HCT116 (cell line): ENCODE measurements around the gene FIZ1. TPM values are rescaled to one million over a fixed set of nuclear protein-coding genes. Genes with fewer than 3 reads are reported as not detected.
"Not testable (repeated sequence)": the region's sequence is repeated elsewhere in the genome, so short reads cannot be mapped to it uniquely, and the experiment has no call there.

ENCODE experiments used
- ATAC-seq: fragments of 200-7000 bp; cut with Tn5 transposase; 2 replicates; pipeline ENCODE4 v1.9.1; 2020; ENCODE audit warnings: mild to moderate bottlenecking, moderate library complexity
- BruUV-seq: library from RNA; stranded (reverse); fragments of 400-500 nt; replicated peaks from 2 replicates; lab custom pipeline; 2021; lab: Mats Ljungman, UMichigan
- CTCF ChIA-PET: fragments of 300-600 bp; sonication (Branson Sonifier 250); formaldehyde crosslinking; loops from one replicate; lab custom pipeline; 2021; ENCODE audit warnings: antibody characterized with exemption; lab: Charles Lee
- POLR2A ChIA-PET: fragments of 300-600, 350-600 bp; sonication (Branson Sonifier 250); formaldehyde crosslinking; loops from one replicate; lab custom pipeline; 2021; ENCODE audit warnings: antibody characterized with exemption; lab: Charles Lee
- RAD21 ChIA-PET, 2 experiments: fragments of 300-600 bp; sonication (Branson Sonifier 250); formaldehyde crosslinking; loops; one replicate each; lab custom pipeline; 2023; ENCODE audit warnings: low total read pairs in 2 of 2; ENCODE audit not compliant: uncharacterized antibody in 2 of 2, unreplicated experiment in 2 of 2, low non-redundant PET in 1 of 2; lab: Charles Lee
- DNase-seq: peaks from one replicate; pipeline ENCODE4 v3.0.0-alpha.2; 2010; ENCODE audit warnings: low read depth, low spot score
- H2AFZ ChIP-seq: fragments of 200-600 bp; shearing (Covaris generic), sonication (generic); 2 replicates; pipeline ENCODE4 v1.6.1; 2017; ENCODE audit warnings: low read depth, mixed run types, mixed read lengths, antibody characterized with exemption, low read length; ENCODE audit not compliant: poor library complexity, severe bottlenecking
- H3K27ac ChIP-seq: 2 replicates; pipeline ENCODE4 v1.5.1; 2012; ENCODE audit warnings: low read depth, low read length
- H3K27me3 ChIP-seq: fragments of 200-600 bp; sonication (generic); 2 replicates; pipeline ENCODE4 v1.6.1; 2016; ENCODE audit warnings: mixed run types, low read length, mixed read lengths; ENCODE audit not compliant: insufficient read depth
- H3K36me3 ChIP-seq, 2 experiments: fragments of 200-500 bp in 1 of 2; fragments of 200-600 bp in 1 of 2; sonication (Bioruptor generic) in 1 of 2; sonication (generic) in 1 of 2; 2 replicates each; pipeline versions ENCODE4 v1.5.1 to v1.6.1; 2014 to 2016; ENCODE audit warnings: low read length in 2 of 2, inconsistent platforms in 1 of 2, mixed read lengths in 1 of 2, mixed run types in 1 of 2; ENCODE audit not compliant: insufficient read depth in 2 of 2, control insufficient read depth in 1 of 2
- H3K4me1 ChIP-seq, 2 experiments: fragments of 200-600 bp in 1 of 2; sonication (generic) in 1 of 2; 2 replicates each; pipeline versions ENCODE4 v1.5.1 to v1.6.1; 2012 to 2017; ENCODE audit warnings: low read length in 2 of 2, inconsistent platforms in 1 of 2, mild to moderate bottlenecking in 1 of 2, mixed read lengths in 1 of 2, mixed run types in 1 of 2, moderate library complexity in 1 of 2; ENCODE audit not compliant: insufficient read depth in 2 of 2, control insufficient read depth in 1 of 2
- H3K4me2 ChIP-seq: fragments of 200-600 bp; sonication (generic); 2 replicates; pipeline ENCODE4 v1.6.1; 2017; ENCODE audit warnings: mixed run types, low read length, mixed read lengths
- H3K4me3 ChIP-seq, 2 experiments: fragments of 200-600 bp in 1 of 2; sonication (generic) in 1 of 2; replicated peaks in 1 of 2; 2 replicates each; pipeline ENCODE4 v1.5.1; 2011 to 2016; ENCODE audit warnings: low read length in 2 of 2, control low read depth in 1 of 2, low read depth in 1 of 2, mild to moderate bottlenecking in 1 of 2, mixed read lengths in 1 of 2, mixed run types in 1 of 2
- H3K79me2 ChIP-seq: fragments of 200-600 bp; sonication (generic); 2 replicates; pipeline ENCODE4 v1.6.1; 2017; ENCODE audit warnings: mild to moderate bottlenecking, mixed run types, low read length, moderate library complexity, mixed read lengths; ENCODE audit not compliant: insufficient read depth
- H3K9ac ChIP-seq: fragments of 200-600 bp; sonication (generic); 2 replicates; pipeline ENCODE4 v1.6.1; 2016; ENCODE audit warnings: low read length, mixed read lengths
- H3K9me2 ChIP-seq: fragments of 200-600 bp; sonication (generic), shearing (Covaris generic); 2 replicates; pipeline ENCODE4 v1.6.1; 2017; ENCODE audit warnings: mixed run types, mild to moderate bottlenecking, moderate library complexity; ENCODE audit not compliant: insufficient read depth
- H3K9me3 ChIP-seq, 2 experiments: fragments of 200-500 bp in 1 of 2; fragments of 200-600 bp in 1 of 2; sonication (Bioruptor generic) in 1 of 2; sonication (generic) in 1 of 2; 2 replicates each; pipeline ENCODE4 v1.6.1; 2014 to 2017; ENCODE audit warnings: low read length in 2 of 2, mixed read lengths in 2 of 2, inconsistent platforms in 1 of 2, low read depth in 1 of 2, mild to moderate bottlenecking in 1 of 2, mixed run types in 1 of 2, moderate library complexity in 1 of 2; ENCODE audit not compliant: control insufficient read depth in 1 of 2, insufficient read depth in 1 of 2
- H4K20me1 ChIP-seq: fragments of 200-600 bp; sonication (generic), shearing (Covaris generic); 2 replicates; pipeline ENCODE4 v1.6.1; 2017; ENCODE audit warnings: mixed run types, mild to moderate bottlenecking, moderate library complexity; ENCODE audit not compliant: insufficient read depth
- ATF3 ChIP-seq: IDR thresholded peaks from 2 replicates; pipeline ENCODE4 v1.6.1; 2012
- CBX3 ChIP-seq: IDR thresholded peaks from 2 replicates; pipeline ENCODE4 v1.6.1; 2012; ENCODE audit warnings: low read depth
- CTCF ChIP-seq, 3 experiments: fragments of 200-600 bp in 1 of 3; sonication (generic) in 1 of 3; IDR thresholded peaks in 2 of 3; conservative IDR thresholded peaks in 1 of 3; 2 replicates each; pipeline ENCODE4 v1.5.1; 2012 to 2017; ENCODE audit warnings: low read depth in 2 of 3, low read length in 2 of 3, antibody characterized with exemption in 1 of 3, borderline replicate concordance in 1 of 3, control low read depth in 1 of 3, mild to moderate bottlenecking in 1 of 3, mixed read lengths in 1 of 3, mixed run types in 1 of 3, moderate library complexity in 1 of 3; ENCODE audit not compliant: insufficient read depth in 1 of 3
- ELF1 ChIP-seq: IDR thresholded peaks from 2 replicates; pipeline ENCODE4 v1.6.1; 2012; ENCODE audit warnings: low read depth, borderline replicate concordance
- EZH2 ChIP-seq: fragments of 200-600 bp; sonication (generic); IDR thresholded peaks from 2 replicates; pipeline ENCODE4 v1.6.1; 2017; ENCODE audit warnings: antibody characterized with exemption, mixed run types
- EZH2phosphoT487 ChIP-seq: fragments of 200-600 bp; IDR thresholded peaks from 2 replicates; pipeline ENCODE4 v1.6.1; 2018; ENCODE audit warnings: antibody characterized with exemption, borderline replicate concordance
- FOSL1 ChIP-seq: IDR thresholded peaks from 2 replicates; pipeline ENCODE4 v1.6.1; 2012; ENCODE audit warnings: low read depth
- JUND ChIP-seq: IDR thresholded peaks from 2 replicates; pipeline ENCODE4 v1.6.1; 2012
- POLR2A ChIP-seq: IDR thresholded peaks from 2 replicates; pipeline ENCODE4 v1.7.0; 2011; ENCODE audit warnings: borderline replicate concordance; ENCODE audit not compliant: insufficient read depth, insufficient read length; ENCODE audit errors: extremely low read depth
- POLR2AphosphoS5 ChIP-seq: IDR thresholded peaks from 2 replicates; pipeline ENCODE4 v1.6.1; 2011; ENCODE audit warnings: mild to moderate bottlenecking, low read depth, low read length, moderate library complexity
- RAD21 ChIP-seq: IDR thresholded peaks from 2 replicates; pipeline ENCODE4 v1.6.1; 2012; ENCODE audit warnings: low read depth, mild to moderate bottlenecking
- SP1 ChIP-seq: IDR thresholded peaks from 2 replicates; pipeline ENCODE4 v1.6.1; 2012; ENCODE audit warnings: low read depth
- ZFX ChIP-seq: fragments of 450-650 bp; IDR thresholded peaks from 2 replicates; pipeline ENCODE4 v1.6.1; 2017
- intact Hi-C: fragments of 100-400 bp; cut with micrococcal nuclease; formaldehyde crosslinking; loops from 2 replicates; pipeline ENCODE4 v1.10.0; 2022
- total RNA-seq: library from RNA; stranded (reverse); gene quantifications from one replicate; pipeline ENCODE4 v1.2.1, GENCODE V29; 2021; ENCODE audit not compliant: unreplicated experiment
- TF ChIP-seq, protein P1 (sequence below): IDR thresholded peaks from 2 replicates; pipeline ENCODE4 v1.6.1; 2012

The FIZ1 gene
- total RNA-seq, 1 experiment from 2014 or later: 15.3 TPM

DNA sequence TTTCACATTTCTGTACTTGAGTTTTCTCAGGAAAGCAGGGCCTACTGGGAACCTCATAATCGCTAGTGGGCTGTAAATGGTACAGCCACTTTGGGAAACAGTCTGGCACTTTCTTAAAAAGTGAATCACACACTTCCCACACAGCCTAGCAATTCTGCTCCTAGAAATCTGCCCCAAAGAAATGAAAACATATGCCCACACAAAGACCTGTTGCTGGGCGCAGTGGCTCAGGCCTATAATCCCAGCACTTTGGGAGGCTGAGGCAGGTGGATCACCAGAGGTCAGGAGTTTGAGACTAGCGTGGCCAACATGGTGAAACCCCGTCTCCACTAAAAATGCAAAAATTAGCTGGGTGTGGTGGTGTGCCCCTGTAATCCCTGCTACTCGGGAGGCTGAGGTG is 29.8 kb downstream of the FIZ1 start:
- H3K4me1 ChIP-seq, H3K4me2 ChIP-seq, H4K20me1 ChIP-seq, H3K36me3 ChIP-seq, H3K9ac ChIP-seq, H3K9me3 ChIP-seq, H3K9me2 ChIP-seq, H3K27me3 ChIP-seq, H3K79me2 ChIP-seq, H3K4me3 ChIP-seq, POLR2A ChIA-PET, H3K27ac ChIP-seq, CTCF ChIA-PET, DNase-seq, ATAC-seq, H2AFZ ChIP-seq, intact Hi-C loops, RAD21 ChIA-PET, BruUV-seq: not testable (repeated sequence)

DNA sequence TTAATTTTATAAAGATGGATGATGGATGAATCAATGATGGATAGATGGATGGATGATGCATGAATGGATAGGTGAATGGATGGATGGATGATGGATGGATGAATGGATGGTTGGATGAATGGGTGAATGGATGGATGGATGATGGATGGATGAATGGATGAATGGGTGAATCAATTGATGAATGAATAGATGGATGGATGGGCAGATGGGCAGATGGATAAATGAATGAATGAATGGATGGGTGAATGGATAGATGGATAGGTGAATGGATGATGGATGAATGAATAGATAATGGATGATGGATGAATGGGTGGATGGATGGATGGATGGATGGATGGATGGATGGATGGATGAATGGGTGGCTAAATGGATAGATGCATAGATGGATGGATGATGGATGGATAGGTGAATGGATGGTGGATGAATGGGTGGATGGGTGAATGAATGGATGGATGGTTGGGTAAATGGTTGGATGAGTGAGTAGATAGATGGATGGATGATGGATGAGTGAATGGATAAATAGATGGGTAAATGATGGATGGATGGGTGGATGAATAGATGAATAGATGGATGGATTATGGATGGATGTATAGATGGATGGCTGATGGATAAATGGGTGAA is 31.5 kb downstream of the FIZ1 start:
- Histone ChIP-seq H3K9me3 (no peaks in the 10 kb centered on the region), H3K9me2 (no peaks in the 10 kb centered on the region), H3K36me3 (no peaks in the 10 kb centered on the region), H3K4me1 (no peaks in the 10 kb centered on the region), H3K79me2 (no peaks in the 10 kb centered on the region), H3K27ac (no peak overlapping the region), H3K9ac (no peak overlapping the region), H3K4me3 (no peak overlapping the region), H2AFZ (no peak overlapping the region), H4K20me1 (no peaks in the 10 kb centered on the region), H3K4me2 (no peak overlapping the region), H3K27me3 (no peaks in the 10 kb centered on the region)
- intact Hi-C loops: no loop called here
- ChIA-PET RAD21 (no interaction called here), CTCF (no interaction called here), POLR2A (no interaction called here)
- no peak for TF ChIP-seq ELF1
- DNase-seq (no peak), ATAC-seq (no peak)
- no TSS peak for BruUV-seq

- CTCF ChIA-PET: no interaction called here
- no peak for TF ChIP-seq CTCF (IDR thresholded peaks at IDR 0.05 in 2 of 3, conservative IDR thresholded peaks at IDR 0.05 in 1 of 3; ENCODE audit: borderline replicate concordance in 1 of 3, insufficient read depth in 1 of 3, low read depth in 2 of 3, low read length in 2 of 3)
- TF ChIP-seq SP1: no peak
- TF ChIP-seq FOSL1: no peak
- no peak for TF ChIP-seq ATF3
- no peak for TF ChIP-seq POLR2AphosphoS5
- no peak for TF ChIP-seq CBX3
- no peak for TF ChIP-seq EZH2phosphoT487
- TF ChIP-seq RAD21: no peak
- TF ChIP-seq, protein P1, sequence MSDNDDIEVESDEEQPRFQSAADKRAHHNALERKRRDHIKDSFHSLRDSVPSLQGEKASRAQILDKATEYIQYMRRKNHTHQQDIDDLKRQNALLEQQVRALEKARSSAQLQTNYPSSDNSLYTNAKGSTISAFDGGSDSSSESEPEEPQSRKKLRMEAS: no peak
- no peak for TF ChIP-seq ZFX
- no peak for TF ChIP-seq EZH2
- TF ChIP-seq POLR2A: no peak
- TF ChIP-seq JUND: no peak
Observed at GRCh38 chr19:55566823-55567222, 32.5 kb downstream of the FIZ1 start.

More at GRCh38 chr19:55566823-55567222, 32.5 kb downstream of the FIZ1 start:
- H3K9ac ChIP-seq: no peak overlapping the region
- no TSS peak for BruUV-seq
- no peaks in the 10 kb centered on the region for H3K79me2 ChIP-seq
- RAD21 ChIA-PET: no interaction called here
- no peak overlapping the region for H3K4me2 ChIP-seq
- intact Hi-C loops: no loop called here
- no peaks in the 10 kb centered on the region for H3K36me3 ChIP-seq
- no peak overlapping the region for H3K4me3 ChIP-seq
- no peaks in the 10 kb centered on the region for H4K20me1 ChIP-seq
- H3K27ac ChIP-seq: no peak overlapping the region
- H3K4me1 ChIP-seq: no peaks in the 10 kb centered on the region
- no peak overlapping the region for H2AFZ ChIP-seq
- H3K9me2 ChIP-seq: no peaks in the 10 kb centered on the region
- POLR2A ChIA-PET: no interaction called here
- no peaks in the 10 kb centered on the region for H3K9me3 ChIP-seq
- DNase-seq (no peak), ATAC-seq (no peak)
- H3K27me3 ChIP-seq: no peaks in the 10 kb centered on the region
